ENCODE measurements around the gene KIF1A.
"Not testable (repeated sequence)": the region's sequence is repeated elsewhere in the genome, so short reads cannot be mapped to it uniquely, and the experiment has no call there.

KIF1A gene

GRCh38 chr2:240680185-240680584 is 139.8 kb downstream of the KIF1A start:
- not testable (repeated sequence) for DNase-seq

GRCh38 chr2:240678909-240679308 is 141.1 kb downstream of the KIF1A start:
- DNase-seq: not testable (repeated sequence)

- DNase-seq: not testable (repeated sequence)
Observed at GRCh38 chr2:240678043-240678442, 142.0 kb downstream of the KIF1A start.

GRCh38 chr2:240675345-240675744 is 144.7 kb downstream of the KIF1A start:
- DNase-seq: not testable (repeated sequence)

- not testable (repeated sequence) for DNase-seq
Observed at GRCh38 chr2:240674461-240675184, 145.4 kb downstream of the KIF1A start.

GRCh38 chr2:240672701-240673190 is 147.3 kb downstream of the KIF1A start:
- DNase-seq: no peak

- no peak for DNase-seq
Observed at GRCh38 chr2:240672076-240672700, 147.8 kb downstream of the KIF1A start.

- DNase-seq: no peak
Observed at GRCh38 chr2:240670950-240671349, 149.1 kb downstream of the KIF1A start.

- DNase-seq: no peak
Observed at GRCh38 chr2:240670402-240670801, 149.6 kb downstream of the KIF1A start.

GRCh38 chr2:240664622-240665021 is 155.4 kb downstream of the KIF1A start:
- no peak for DNase-seq
